ENCODE data around the gene FAM177A1. TPM values are rescaled to one million over a fixed set of nuclear protein-coding genes. Genes with fewer than 3 reads are reported as not detected.

Gene FAM177A1
- total and polyA plus RNA-seq, 2 of the 13 experiments (the other 11 are each of a cell fraction or from before 2014, with no cell fraction given) = 72.9 to 119 TPM

- TF ChIP-seq TOE1 (CRISPR knock-in tag; IDR thresholded peaks at IDR 0.05) = peak; percentile 69; the same call in 1 of the 2 replicates
- TF ChIP-seq REPIN1 (CRISPR knock-in tag; IDR thresholded peaks at IDR 0.05; ENCODE audit: borderline replicate concordance, low read depth) = peak; percentile 96
- peak; percentile 80; the same call in 1 of the 2 replicates for TF ChIP-seq NR1H2 (CRISPR knock-in tag; IDR thresholded peaks at IDR 0.05; ENCODE audit: borderline replicate concordance, low read depth)
- peak; percentile 57 for TF ChIP-seq RARA (CRISPR knock-in tag; IDR thresholded peaks at IDR 0.05)
- TF ChIP-seq FOXO4 (CRISPR knock-in tag; conservative IDR thresholded peaks at IDR 0.05) = no peak; the same call in 1 of the 2 replicates
- TF ChIP-seq ZNF878 (CRISPR knock-in tag; IDR thresholded peaks at IDR 0.05) = peak; percentile 99
- peak; percentile 86 for TF ChIP-seq ZNF792 (CRISPR knock-in tag; IDR thresholded peaks at IDR 0.05)
- TF ChIP-seq ZNF607 (CRISPR knock-in tag; IDR thresholded peaks at IDR 0.05; ENCODE audit: borderline replicate concordance) = peak; percentile 81
- TF ChIP-seq HMG20B (CRISPR knock-in tag; conservative IDR thresholded peaks at IDR 0.05) = no peak
- peak; percentile 99 for TF ChIP-seq NFKB2 (CRISPR knock-in tag; IDR thresholded peaks at IDR 0.05; ENCODE audit: borderline replicate concordance)
- TF ChIP-seq TFE3 (CRISPR knock-in tag; IDR thresholded peaks at IDR 0.05) = peak; percentile 53; the same call in 1 of the 2 replicates
- TF ChIP-seq EEA1 (CRISPR knock-in tag; IDR thresholded peaks at IDR 0.05; ENCODE audit: borderline replicate concordance) = peak; percentile 91; the same call in 1 of the 2 replicates
- no peak; the same call in 1 of the 2 replicates for TF ChIP-seq ZNF30 (CRISPR knock-in tag; IDR thresholded peaks at IDR 0.05)
- TF ChIP-seq TBX2 (CRISPR knock-in tag; IDR thresholded peaks at IDR 0.05; ENCODE audit: borderline replicate concordance) = peak; percentile 98
- peak; percentile 80; the same call in 1 of the 2 replicates for TF ChIP-seq MYNN (CRISPR knock-in tag; IDR thresholded peaks at IDR 0.05; ENCODE audit: low read depth)
- TF ChIP-seq ZBTB7A (CRISPR knock-in tag; IDR thresholded peaks at IDR 0.05) = peak; percentile 56; the same call in 1 of the 2 replicates
- TF ChIP-seq ZNF577 (CRISPR knock-in tag; IDR thresholded peaks at IDR 0.05; ENCODE audit: borderline replicate concordance, low read depth) = no peak
- no peak for TF ChIP-seq ZNF530 (CRISPR knock-in tag; IDR thresholded peaks at IDR 0.05; ENCODE audit: low read depth)
- TF ChIP-seq ZSCAN20 (CRISPR knock-in tag; IDR thresholded peaks at IDR 0.05; ENCODE audit: borderline replicate concordance) = peak; percentile 96; the same call in 1 of the 2 replicates
- TF ChIP-seq HIC2 (CRISPR knock-in tag; IDR thresholded peaks at IDR 0.05; ENCODE audit: low read depth) = peak; percentile 28
- TF ChIP-seq ZNF773 (CRISPR knock-in tag; IDR thresholded peaks at IDR 0.05; ENCODE audit: borderline replicate concordance) = peak; percentile 98
- peak; percentile 97 for TF ChIP-seq MTA1 (CRISPR knock-in tag; IDR thresholded peaks at IDR 0.05; ENCODE audit: borderline replicate concordance)
- no peak for TF ChIP-seq THYN1 (CRISPR knock-in tag; IDR thresholded peaks at IDR 0.05; ENCODE audit: borderline replicate concordance, low read depth)
- TF ChIP-seq ZNF883 (CRISPR knock-in tag; IDR thresholded peaks at IDR 0.05; ENCODE audit: not compliant biosample characterization) = peak; percentile 100
Measured at GRCh38 chr14:35046048-35046750, at the start of gene FAM177A1 (continued).
